ENCODE results near the gene CUX1.

DNA sequence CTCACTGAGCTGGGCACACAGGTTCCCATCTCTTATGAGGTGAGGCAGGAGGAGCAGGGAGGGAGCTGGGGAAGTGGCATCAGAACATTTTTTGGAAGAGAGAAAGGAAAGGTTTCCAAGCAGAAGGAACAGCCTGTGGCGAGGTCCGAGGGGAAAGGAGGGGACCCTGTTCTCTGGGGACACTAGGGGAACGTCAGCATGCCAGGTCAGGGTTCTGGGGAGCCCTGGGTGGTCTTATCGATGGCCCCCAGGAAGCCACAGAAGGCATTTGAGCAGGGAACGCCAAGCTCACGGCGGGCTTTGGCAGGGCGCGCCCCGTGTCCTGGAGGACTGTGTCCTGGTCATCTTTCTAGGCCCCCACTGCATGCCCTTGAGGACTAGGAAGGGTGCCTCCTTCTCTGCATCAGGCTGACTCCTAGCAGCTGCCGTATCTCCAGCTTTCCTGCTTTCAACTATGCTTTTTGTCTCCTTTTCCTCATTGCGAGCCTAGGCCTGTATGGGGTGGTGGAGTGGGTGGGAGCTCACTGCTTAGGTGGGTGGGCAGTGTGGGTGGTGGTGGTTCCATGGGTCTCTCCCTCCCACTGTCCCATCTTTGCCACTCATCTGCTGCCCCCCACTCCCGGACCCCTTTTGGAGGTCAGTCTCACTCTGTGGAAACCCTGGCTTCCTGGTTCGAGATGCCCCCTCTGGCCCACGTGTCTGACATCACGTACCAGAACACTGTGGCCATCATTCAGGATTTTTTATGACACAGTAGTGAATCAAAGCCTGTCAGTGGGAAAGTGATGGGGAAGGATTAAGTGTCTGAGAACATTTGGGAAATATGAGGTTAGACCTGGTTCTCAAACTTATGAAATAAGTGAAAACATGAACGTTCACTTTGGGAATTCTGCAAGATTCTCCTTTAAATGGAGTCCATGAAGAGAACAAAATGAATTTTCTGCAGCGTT lies 89.1 kb downstream of the CUX1 start:
- no peak for TF ChIP-seq CTCF (IDR thresholded peaks at IDR 0.05)
- no peak for TF ChIP-seq EP300 (IDR thresholded peaks at IDR 0.05)

Data from ovary (tissue), 3 donors.